GM18951 (cell line): ENCODE results near the gene EXOC4.
"Not testable (repeated sequence)": the region's sequence is repeated elsewhere in the genome, so short reads cannot be mapped to it uniquely, and the experiment has no call there.

ENCODE experiments used
- POLR2A ChIP-seq: IDR thresholded peaks from 4 replicates; pipeline ENCODE4 v1.6.1; 2011; ENCODE audit warnings: mild to moderate bottlenecking; ENCODE audit not compliant: insufficient read length, insufficient read depth; ENCODE audit errors: extremely low read depth
- in situ Hi-C: fragments of 300-500 bp; cut with MboI; formaldehyde crosslinking; loops from one replicate; pipeline ENCODE4 v1.12.0; 2022; ENCODE audit warnings: low sequenced_read_pairs, mixed read lengths, inconsistent platforms; ENCODE audit not compliant: unreplicated experiment

EXOC4 gene

DNA sequence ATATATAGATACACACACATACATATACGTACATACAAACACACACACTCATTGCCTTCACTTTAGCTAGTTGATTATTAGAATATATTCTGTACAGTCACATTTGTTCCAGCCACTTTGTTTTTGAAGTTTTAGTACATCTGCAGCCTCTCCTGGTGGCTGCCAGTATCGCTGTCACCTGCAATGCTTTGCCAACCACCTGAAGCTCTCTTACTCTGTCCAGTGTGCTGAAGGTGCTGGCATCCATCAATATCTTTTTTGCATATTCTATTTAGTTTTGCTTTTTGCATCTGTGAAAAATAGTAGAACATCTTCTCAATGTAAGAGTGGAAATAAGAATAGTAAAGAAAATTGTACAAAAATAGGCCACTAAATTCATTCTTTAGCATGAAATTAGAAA is 388.6 kb downstream of the EXOC4 start:
- no peak for TF ChIP-seq POLR2A
- in situ Hi-C loops = no loop called here

DNA sequence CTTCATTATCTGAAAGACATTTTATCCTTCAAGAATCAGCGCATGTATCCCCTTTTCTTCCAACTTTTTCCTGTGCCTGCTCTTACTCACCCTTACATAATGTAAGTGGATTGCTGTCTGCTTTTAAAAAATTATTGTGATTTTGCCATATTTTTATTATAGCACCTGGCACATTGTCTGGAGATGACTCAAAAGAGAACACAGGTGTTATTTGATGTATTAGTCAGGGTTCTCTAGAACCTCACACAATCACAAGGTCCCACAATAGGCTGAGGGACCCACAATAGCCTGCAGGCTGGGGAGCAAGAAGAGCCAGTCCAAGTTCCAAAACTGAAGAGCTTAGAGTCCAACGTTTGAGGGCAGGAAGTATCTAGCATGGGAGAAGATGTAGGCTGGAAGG is 390.0 kb downstream of the EXOC4 start:
- in situ Hi-C loops = no loop called here
- TF ChIP-seq POLR2A = no peak

DNA sequence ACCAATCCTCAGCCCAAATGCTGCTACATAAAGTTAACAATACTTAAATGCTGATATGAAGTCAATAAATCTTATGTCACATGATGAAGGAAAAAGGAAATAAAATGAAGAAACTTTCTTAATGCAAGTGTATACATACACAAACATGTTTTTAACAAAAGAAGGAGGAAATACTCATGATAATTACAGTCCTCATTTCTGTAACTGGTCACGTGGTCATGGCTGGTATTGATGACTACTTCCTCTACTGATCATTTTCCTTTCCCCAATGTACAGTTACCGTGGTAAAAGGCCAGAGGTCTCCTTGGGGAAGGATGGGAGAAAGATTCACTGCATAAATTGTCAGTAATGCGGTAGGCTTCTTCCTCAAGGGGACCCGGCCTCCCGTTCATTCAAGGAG is 390.8 kb downstream of the EXOC4 start:
- in situ Hi-C loops = not testable (repeated sequence)

DNA sequence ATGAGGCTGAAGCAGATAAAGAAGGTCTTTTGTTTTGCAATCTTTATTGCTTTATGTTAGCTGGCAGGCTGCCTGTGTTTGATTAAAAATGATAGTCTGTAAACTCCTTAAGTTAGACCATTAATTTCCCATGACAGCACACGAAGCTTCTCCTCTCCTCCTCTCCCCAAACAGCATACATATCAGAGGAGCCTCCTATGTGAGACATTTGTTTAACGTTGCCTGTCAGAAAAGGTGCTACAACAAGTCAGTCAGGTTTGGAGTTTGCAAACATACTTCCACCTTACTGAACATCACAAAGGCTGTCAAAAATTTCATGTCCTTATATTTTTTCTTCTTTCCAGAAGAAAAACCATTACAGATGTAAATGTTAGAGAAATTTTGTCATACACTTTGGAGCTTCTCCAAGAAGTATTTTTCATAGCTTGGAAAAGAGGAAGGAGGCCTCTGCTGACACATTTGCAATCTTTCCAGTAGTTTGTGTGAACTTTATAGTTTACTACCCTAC is 393.1 kb downstream of the EXOC4 start:
- in situ Hi-C loops = no loop called here

DNA sequence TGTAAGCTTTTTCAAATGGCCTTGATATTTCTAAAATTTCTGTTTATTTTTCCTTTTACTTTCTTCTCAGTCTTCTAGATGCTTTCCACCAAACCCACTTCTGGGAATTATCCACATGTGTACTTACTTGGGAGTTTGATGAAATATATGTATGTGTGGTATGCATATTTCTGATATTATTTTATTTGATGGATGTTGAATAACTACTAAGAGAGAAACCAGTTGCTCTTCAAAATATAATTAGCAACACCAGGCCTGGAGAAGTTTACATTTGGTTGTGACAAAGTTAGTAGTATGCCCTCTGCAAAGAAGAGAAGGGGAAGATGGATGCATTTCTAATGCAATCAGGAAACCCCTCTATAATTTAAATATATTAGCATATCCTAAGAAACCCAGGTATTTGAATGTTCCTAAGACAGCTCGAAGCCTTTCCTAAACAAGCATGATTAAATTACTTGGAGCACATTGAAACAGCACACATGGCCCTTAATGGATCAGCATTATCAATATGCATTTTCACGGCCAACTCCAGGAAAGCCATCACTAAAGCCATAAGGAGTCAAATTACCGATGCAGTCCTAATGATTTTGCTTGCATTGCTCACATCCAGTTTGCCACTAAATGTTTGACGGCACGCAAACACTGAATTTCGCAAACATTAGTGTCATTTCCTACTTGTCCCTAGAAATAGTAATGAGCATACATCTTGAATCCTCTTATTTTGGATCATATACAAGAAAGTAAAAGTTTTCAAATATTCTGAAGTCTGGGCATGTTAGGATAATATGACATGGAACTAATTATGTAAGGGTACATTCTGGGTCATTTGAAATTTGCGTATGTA is 393.8 kb downstream of the EXOC4 start:
- in situ Hi-C loops = no loop called here
- TF ChIP-seq POLR2A = no peak

More for the DNA sequence above, 393.1 kb downstream of the EXOC4 start:
- no peak for TF ChIP-seq POLR2A

DNA sequence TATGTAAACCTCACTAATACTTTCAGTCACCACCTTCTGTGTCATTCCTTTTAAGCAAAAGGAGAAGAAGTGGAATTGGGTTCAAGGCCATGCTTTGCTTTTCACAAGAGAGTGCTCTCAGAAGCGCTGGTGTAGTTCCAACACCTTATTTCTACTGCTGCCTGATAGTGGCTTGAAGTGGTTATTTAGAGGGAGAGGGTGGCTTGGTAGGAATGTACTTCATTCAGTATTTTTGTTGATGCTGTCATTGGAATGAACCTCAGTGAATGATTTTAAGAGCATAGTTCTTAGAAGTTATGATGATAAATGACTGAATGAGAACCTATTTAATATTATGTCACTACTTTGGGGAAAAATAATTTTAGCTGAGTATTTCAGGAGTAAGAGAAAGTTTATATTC is 396.7 kb downstream of the EXOC4 start:
- no peak for TF ChIP-seq POLR2A
- in situ Hi-C loops = no loop called here

DNA sequence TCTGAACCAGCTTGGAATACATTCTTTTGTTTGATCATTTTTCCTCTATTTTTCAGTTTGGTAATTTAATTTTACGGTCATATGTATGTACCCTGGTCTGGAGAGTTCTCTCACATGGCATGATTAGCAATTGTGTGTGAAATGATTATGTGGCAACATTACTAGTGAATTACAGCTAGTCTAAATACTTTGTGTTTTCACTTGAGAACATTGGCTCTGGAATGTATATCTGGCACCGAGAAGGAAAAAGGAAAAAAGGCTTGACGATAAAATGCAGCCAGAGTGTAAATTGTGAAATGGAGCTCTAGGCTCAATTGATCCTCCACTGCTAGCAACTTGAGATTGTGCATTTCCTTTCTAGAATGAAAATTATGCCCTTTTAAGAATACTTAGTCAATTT is 397.2 kb downstream of the EXOC4 start:
- in situ Hi-C loops = no loop called here
- TF ChIP-seq POLR2A = no peak

DNA sequence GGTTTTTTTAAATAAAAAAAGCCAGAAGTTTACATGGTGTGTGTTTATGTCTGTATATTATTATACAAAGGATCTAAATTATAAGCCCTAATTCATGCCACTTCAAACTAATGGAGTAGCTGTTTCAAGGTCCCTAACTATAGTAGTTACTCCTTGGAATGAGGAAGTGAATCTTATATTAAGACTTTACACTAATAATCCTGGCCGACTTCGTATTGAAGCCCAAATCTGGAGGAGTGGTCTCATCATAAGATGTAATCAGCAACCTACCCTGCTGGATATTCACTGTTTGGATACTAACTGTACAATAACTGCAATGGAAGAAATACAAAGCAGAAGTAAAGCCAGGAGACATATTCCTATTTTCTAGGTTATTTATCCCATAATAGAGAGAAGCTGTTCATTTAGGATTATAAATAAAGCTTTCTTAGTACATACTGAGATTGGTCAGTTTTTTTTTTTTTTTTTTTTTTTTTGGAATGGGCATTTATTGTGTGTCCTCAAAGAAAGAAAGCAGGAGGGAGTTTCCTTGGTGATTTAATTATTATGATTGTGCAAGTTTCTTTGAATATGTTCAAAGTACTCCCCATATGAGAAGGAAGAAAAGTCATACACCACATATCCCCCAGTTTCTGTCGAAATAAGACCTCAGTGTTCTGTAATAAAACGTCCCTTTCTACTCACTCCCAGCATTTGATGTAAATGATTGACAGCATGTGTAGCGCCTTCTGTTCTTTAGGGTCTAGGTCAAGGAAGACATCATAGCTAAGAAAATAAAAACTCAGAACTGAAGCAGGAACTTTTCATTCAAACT is 397.8 kb downstream of the EXOC4 start:
- no peak for TF ChIP-seq POLR2A
- in situ Hi-C loops = no loop called here

DNA sequence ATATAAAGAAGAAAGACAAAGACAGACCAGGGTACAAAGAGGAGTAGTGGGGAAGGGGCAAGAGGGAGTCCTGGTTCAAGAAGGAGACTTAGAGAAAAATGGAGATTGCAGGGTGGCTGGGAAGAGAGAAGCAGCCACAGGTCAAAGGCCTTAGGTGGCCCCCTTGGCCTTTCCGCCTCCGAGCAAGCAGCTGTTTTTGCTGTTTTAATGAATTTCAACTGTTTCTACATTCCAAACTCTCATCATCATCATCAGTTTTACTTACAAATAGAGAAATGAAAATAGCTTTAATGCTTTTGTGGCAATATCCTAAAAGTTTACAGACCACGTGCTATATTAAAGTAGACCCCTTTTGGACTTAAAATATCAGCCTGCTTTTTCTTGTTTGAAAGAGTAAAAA is 399.7 kb downstream of the EXOC4 start:
- in situ Hi-C loops = no loop called here
- TF ChIP-seq POLR2A = no peak

DNA sequence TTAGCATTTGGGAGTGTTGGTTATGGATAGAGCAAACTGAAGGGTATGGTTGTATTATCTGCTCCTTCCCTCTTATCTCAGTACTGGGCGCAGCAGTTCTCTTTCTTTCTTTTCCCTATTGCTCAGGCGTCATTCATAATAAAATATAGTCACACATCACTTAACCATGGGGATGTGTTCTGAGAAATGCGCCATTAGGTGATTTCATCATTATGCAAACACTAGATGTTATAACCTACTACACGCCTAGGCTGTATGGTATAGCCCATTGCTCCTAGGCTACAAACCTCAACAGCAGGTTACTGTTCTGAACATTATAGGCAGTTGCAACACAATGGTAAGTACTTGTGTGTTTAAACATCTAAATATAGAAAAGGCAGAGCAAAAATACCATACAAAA is 401.7 kb downstream of the EXOC4 start:
- in situ Hi-C loops = no loop called here
- no peak for TF ChIP-seq POLR2A

DNA sequence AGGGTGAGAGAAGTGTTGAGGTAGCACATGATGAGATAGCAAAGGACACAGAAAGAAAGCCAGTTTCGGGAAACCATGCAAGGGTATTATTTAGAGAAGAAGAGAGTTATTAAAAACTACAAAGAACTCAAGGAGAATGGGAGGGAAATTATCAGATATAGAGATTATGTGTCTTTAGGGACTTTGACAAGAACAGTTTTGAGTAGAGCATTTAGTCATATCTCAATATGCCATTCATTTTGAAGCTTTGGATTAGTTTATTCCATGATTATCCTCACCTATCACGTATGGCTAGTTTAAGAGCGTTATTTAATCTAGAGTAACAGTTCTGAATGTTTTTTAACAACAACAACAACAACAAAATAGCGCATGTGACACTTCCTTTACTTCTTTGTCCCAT is 409.4 kb downstream of the EXOC4 start:
- in situ Hi-C loops = no loop called here
- TF ChIP-seq POLR2A = no peak

DNA sequence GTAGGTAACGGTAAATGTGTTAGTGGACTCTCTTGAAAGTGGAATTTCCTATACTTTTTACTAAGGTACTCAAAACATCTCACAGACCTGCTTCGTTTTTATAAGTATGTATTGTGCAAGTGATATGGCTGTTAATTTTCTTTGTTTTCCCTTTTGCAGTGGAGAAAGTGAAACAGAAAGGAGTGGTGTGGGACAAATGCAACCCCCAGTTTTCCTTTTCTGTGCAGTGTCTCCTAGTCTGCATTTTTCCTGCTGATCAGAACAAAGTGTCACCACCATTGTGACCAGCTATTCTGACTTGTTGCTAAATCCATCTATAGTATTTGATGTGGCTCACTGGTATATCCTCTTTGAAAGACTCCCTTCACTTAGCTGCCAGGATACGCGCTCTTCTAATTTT is 410.0 kb downstream of the EXOC4 start:
- in situ Hi-C loops = no loop called here
- TF ChIP-seq POLR2A = no peak

DNA sequence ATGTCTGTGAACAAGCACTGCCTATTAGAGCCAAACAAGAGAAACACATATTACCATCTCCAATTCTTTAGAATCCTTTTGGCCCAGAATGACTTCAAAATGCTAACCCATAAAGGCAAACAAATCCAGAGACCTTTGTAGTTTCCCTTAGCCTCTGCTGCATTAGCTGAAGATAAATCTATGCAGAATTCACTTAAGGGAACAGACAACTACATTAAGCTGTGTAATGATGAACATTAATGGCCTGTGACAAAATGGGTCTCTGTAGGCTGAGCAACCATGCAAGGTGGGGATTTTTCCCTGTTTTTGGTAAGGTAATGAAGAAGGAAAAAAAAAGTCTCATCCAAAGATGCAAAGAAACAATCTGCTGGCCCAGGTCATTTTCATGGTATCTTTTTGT is 411.6 kb downstream of the EXOC4 start:
- in situ Hi-C loops = no loop called here
- TF ChIP-seq POLR2A = no peak
